C1 segment of cervical spinal cord (tissue), 14 donors: ENCODE measurements around the gene ABO.
"Not testable (repeated sequence)": the region's sequence is repeated elsewhere in the genome, so short reads cannot be mapped to it uniquely, and the experiment has no call there.

Experiments
- DNase-seq, 14 donors: peaks; one replicate each; lab custom pipeline; 2025; lab: John Stamatoyannopoulos, UW

ABO gene

GRCh38 chr9:133246991-133247390 is 28.0 kb downstream of the ABO start:
- no peak for DNase-seq

- no peak for DNase-seq
Measured at GRCh38 chr9:133246562-133246961, 28.4 kb downstream of the ABO start.

- DNase-seq: no peak
Measured at GRCh38 chr9:133242991-133243390, 32.0 kb downstream of the ABO start.

GRCh38 chr9:133242241-133242640 is 32.8 kb downstream of the ABO start:
- DNase-seq: no peak

- DNase-seq: no peak
Measured at GRCh38 chr9:133239533-133240090, 35.4 kb downstream of the ABO start.

GRCh38 chr9:133238851-133239532 is 36.0 kb downstream of the ABO start:
- DNase-seq: peak in 1 of 14 donors; percentile 36

GRCh38 chr9:133238272-133238850 is 36.6 kb downstream of the ABO start:
- peak in 4 of 14 donors; percentile 5 to 28 (median 19) for DNase-seq

GRCh38 chr9:133237035-133237731 is 37.8 kb downstream of the ABO start:
- no peak for DNase-seq

GRCh38 chr9:133236291-133237034 is 38.5 kb downstream of the ABO start:
- not testable (repeated sequence) for DNase-seq

GRCh38 chr9:133235549-133236222 is 39.3 kb downstream of the ABO start:
- DNase-seq: no peak

GRCh38 chr9:133234577-133235322 is 40.3 kb downstream of the ABO start:
- no peak for DNase-seq

GRCh38 chr9:133233681-133234432 is 41.1 kb downstream of the ABO start:
- no peak for DNase-seq

GRCh38 chr9:133231934-133232568 is 43.0 kb downstream of the ABO start:
- DNase-seq: not testable (repeated sequence)

- not testable (repeated sequence) for DNase-seq
Measured at GRCh38 chr9:133230514-133230913, 44.5 kb downstream of the ABO start.

GRCh38 chr9:133230093-133230492 is 44.9 kb downstream of the ABO start:
- DNase-seq: no peak

GRCh38 chr9:133228474-133229193 is 46.4 kb downstream of the ABO start:
- not testable (repeated sequence) for DNase-seq

- not testable (repeated sequence) for DNase-seq
Measured at GRCh38 chr9:133227996-133228395, 47.0 kb downstream of the ABO start.

- no peak for DNase-seq
Measured at GRCh38 chr9:133227242-133227860, 47.6 kb downstream of the ABO start.
